K562 treated with DMSO at 1 percent for 4 hours (cell line): Measurements from ENCODE around the gene CACNA1D. TPM values are rescaled to one million over a fixed set of nuclear protein-coding genes. Genes with fewer than 3 reads are reported as not detected.

Source experiments
- total RNA-seq: library from RNA; unstranded; fragments of 300-600 nt; gene quantifications from 2 replicates; pipeline ENCODE4 v1.2.3, GENCODE V29; 2022; ENCODE audit not compliant: insufficient read depth

The CACNA1D gene
- not detected in 2 replicates for total RNA-seq

DNA sequence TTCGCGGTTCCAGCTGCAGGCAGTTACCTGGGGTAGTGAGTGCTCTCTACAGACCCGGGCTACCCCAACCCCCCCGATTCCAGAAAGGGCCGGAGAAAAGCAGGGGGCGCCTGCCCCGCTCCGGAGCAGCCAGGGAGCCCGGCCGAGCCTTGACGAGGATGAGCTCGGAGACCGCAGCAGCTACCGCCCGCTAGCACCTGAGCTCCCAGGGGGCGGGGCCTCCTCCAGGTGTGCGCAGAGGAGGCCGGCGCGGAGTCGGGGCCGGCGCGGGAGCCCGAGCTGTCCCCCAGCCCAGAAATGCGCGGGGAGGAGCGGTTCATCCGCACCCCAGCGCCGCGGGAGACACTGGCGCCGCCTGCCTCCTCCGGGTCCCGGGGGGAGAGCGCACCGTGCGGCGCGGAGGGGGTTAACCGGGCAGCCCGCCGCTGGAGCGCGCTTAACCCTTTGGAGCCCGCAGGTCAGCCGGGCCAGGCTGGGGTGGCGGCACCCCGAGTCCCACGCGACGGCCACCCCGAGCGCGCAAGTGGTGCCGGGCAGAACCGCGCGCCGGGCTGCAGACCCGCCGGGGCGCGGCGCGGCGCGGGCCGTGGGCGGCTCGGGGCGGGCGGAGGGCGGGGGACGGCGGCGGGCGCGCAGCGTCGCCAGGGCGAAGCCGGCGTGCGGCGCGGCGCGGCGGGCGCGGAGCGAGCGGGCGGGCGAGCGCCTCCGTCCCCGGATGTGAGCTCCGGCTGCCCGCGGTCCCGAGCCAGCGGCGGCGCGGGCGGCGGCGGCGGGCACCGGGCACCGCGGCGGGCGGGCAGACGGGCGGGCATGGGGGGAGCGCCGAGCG, at the start of gene CACNA1D:
Gene CACNA1D (plus strand): TSS at position 649 of the 829 bp plus-strand sequence. CDS start 556 bp downstream, outside the sequence.

GRCh38 chr3:53846134-53846850, 351.9 kb downstream of the CACNA1D start, which contains the start of the genes CHDH and IL17RB:
CHDH (minus strand) TSS chr3:53846419; CDS start chr3:53824008, 22,411 bp downstream.
IL17RB (plus strand) TSS chr3:53846568; CDS start chr3:53846589, 21 bp downstream.

Other genes starting within 250 kb of the CACNA1D start
- gene TKT, start 238.6 kb upstream of the CACNA1D start, total RNA-seq = 270 and 304 TPM in 2 replicates
- gene DCP1A, start 147.1 kb upstream of the CACNA1D start, total RNA-seq = 10.3 and 10.6 TPM in 2 replicates